Islet precursor cell (in vitro differentiated cells): ENCODE data around the gene CDK15.
"Not testable (repeated sequence)": the region's sequence is repeated elsewhere in the genome, so short reads cannot be mapped to it uniquely, and the experiment has no call there.

Experiments
- DNase-seq: peaks from one replicate; pipeline ENCODE4 v3.0.0-alpha.2; 2018

Gene CDK15

GRCh38 chr2:201833781-201834180 lies 27.4 kb downstream of the CDK15 start:
- peak; percentile 84 for DNase-seq

- no peak for DNase-seq
Observed at GRCh38 chr2:201835066-201835465, 28.7 kb downstream of the CDK15 start.

- DNase-seq = no peak
Observed at GRCh38 chr2:201837391-201837790, 31.1 kb downstream of the CDK15 start.

- no peak for DNase-seq
Observed at GRCh38 chr2:201837824-201838431, 31.6 kb downstream of the CDK15 start.

- no peak for DNase-seq
Observed at GRCh38 chr2:201839727-201840126, 33.4 kb downstream of the CDK15 start.

GRCh38 chr2:201840726-201841125 lies 34.4 kb downstream of the CDK15 start:
- no peak for DNase-seq

- no peak for DNase-seq
Observed at GRCh38 chr2:201842131-201842860, 36.0 kb downstream of the CDK15 start.

GRCh38 chr2:201844922-201845321 lies 38.6 kb downstream of the CDK15 start:
- DNase-seq = not testable (repeated sequence)

- DNase-seq = no peak
Observed at GRCh38 chr2:201847481-201847880, 41.1 kb downstream of the CDK15 start.

GRCh38 chr2:201852462-201852861 lies 46.1 kb downstream of the CDK15 start:
- no peak for DNase-seq

GRCh38 chr2:201852878-201853415 lies 46.6 kb downstream of the CDK15 start:
- DNase-seq = no peak

- peak; percentile 80 for DNase-seq
Observed at GRCh38 chr2:201854221-201854801, 48.0 kb downstream of the CDK15 start.

GRCh38 chr2:201854841-201855240 lies 48.5 kb downstream of the CDK15 start:
- DNase-seq = no peak

GRCh38 chr2:201855356-201855755 lies 49.0 kb downstream of the CDK15 start:
- no peak for DNase-seq

- DNase-seq = no peak
Observed at GRCh38 chr2:201857326-201857725, 51.0 kb downstream of the CDK15 start.

GRCh38 chr2:201858281-201859184 lies 52.2 kb downstream of the CDK15 start:
- peak; percentile 87 for DNase-seq

GRCh38 chr2:201859949-201860348 lies 53.6 kb downstream of the CDK15 start:
- DNase-seq = no peak

GRCh38 chr2:201860636-201861066 lies 54.3 kb downstream of the CDK15 start:
- peak; percentile 86 for DNase-seq

- DNase-seq = no peak
Observed at GRCh38 chr2:201862843-201863242, 56.5 kb downstream of the CDK15 start.

GRCh38 chr2:201866643-201867473 lies 60.5 kb downstream of the CDK15 start:
- peak; percentile 93 for DNase-seq

GRCh38 chr2:201871471-201871870 lies 65.1 kb downstream of the CDK15 start:
- DNase-seq = no peak

GRCh38 chr2:201872591-201872990 lies 66.3 kb downstream of the CDK15 start:
- no peak for DNase-seq
